H9 (cell line): ENCODE results near the gene GIMAP7. TPM values are rescaled to one million over a fixed set of nuclear protein-coding genes. Genes with fewer than 3 reads are reported as not detected.

ENCODE experiments used
- DNase-seq: peaks from one replicate; pipeline ENCODE4 v3.0.0-alpha.2; 2017
- H2AFZ ChIP-seq: one replicate; pipeline ENCODE4 v1.6.1; 2013; ENCODE audit warnings: mild to moderate bottlenecking, low read length, control low read depth, moderate library complexity
- H2AK5ac ChIP-seq: 2 replicates; pipeline ENCODE4 v1.6.1; 2013; ENCODE audit warnings: low read length, control low read depth, mixed read lengths; ENCODE audit not compliant: insufficient read length
- H2BK120ac ChIP-seq: one replicate; pipeline ENCODE4 v1.6.1; 2013; ENCODE audit warnings: low read depth, mild to moderate bottlenecking, low read length, control low read depth, inconsistent platforms; ENCODE audit not compliant: poor library complexity, severe bottlenecking
- H2BK12ac ChIP-seq: 2 replicates; pipeline ENCODE4 v1.6.1; 2013; ENCODE audit warnings: low read length, control low read depth, mixed read lengths, low read depth; ENCODE audit not compliant: insufficient read length
- H2BK15ac ChIP-seq: 2 replicates; pipeline ENCODE4 v1.6.1; 2013; ENCODE audit warnings: low read depth, low read length, control low read depth
- H2BK20ac ChIP-seq: one replicate; pipeline ENCODE4 v1.6.1; 2013; ENCODE audit warnings: low read depth, mild to moderate bottlenecking, low read length, control low read depth, inconsistent platforms; ENCODE audit not compliant: poor library complexity, severe bottlenecking
- H2BK5ac ChIP-seq: 2 replicates; pipeline ENCODE4 v1.6.1; 2013; ENCODE audit warnings: low read length, control low read depth, mixed read lengths; ENCODE audit not compliant: insufficient read length
- H3K14ac ChIP-seq: 2 replicates; pipeline ENCODE4 v1.6.1; 2013; ENCODE audit warnings: low read length, control low read depth; ENCODE audit not compliant: insufficient read depth
- H3K18ac ChIP-seq: 2 replicates; pipeline ENCODE4 v1.6.1; 2013; ENCODE audit warnings: low read depth, mild to moderate bottlenecking, mixed read lengths, low read length, control low read depth; ENCODE audit not compliant: insufficient read length
- H3K23ac ChIP-seq: 2 replicates; pipeline ENCODE4 v1.6.1; 2013; ENCODE audit warnings: low read length, control low read depth, mixed read lengths, low read depth; ENCODE audit not compliant: insufficient read length
- H3K23me2 ChIP-seq: 2 replicates; pipeline ENCODE4 v1.6.1; 2013; ENCODE audit warnings: low read depth, mild to moderate bottlenecking, mixed read lengths, low read length, control low read depth; ENCODE audit not compliant: insufficient read length, poor library complexity, severe bottlenecking
- H3K27ac ChIP-seq: 2 replicates; pipeline ENCODE4 v1.5.1; 2013; ENCODE audit warnings: low read length, control low read depth, mixed read lengths, low read depth; ENCODE audit not compliant: insufficient read length
- H3K27me3 ChIP-seq: 2 replicates; pipeline ENCODE4 v1.6.1; 2013; ENCODE audit warnings: low read length, control low read depth, inconsistent platforms; ENCODE audit not compliant: insufficient read depth
- H3K4ac ChIP-seq: 2 replicates; pipeline ENCODE4 v1.6.1; 2013; ENCODE audit warnings: low read depth, mild to moderate bottlenecking, control low read depth, inconsistent platforms, low read length, moderate library complexity
- H3K4me1 ChIP-seq: 2 replicates; pipeline ENCODE4 v1.6.1; 2013; ENCODE audit warnings: low read length, control low read depth, inconsistent platforms; ENCODE audit not compliant: insufficient read depth
- H3K4me2 ChIP-seq: 2 replicates; pipeline ENCODE4 v1.6.1; 2013; ENCODE audit warnings: low read length, control low read depth, mixed read lengths; ENCODE audit not compliant: insufficient read length, insufficient read depth
- H3K56ac ChIP-seq: 2 replicates; pipeline ENCODE4 v1.6.1; 2013; ENCODE audit warnings: low read depth, mild to moderate bottlenecking, mixed read lengths, low read length, control low read depth; ENCODE audit not compliant: insufficient read length
- H3K79me1 ChIP-seq: 2 replicates; pipeline ENCODE4 v1.6.1; 2013; ENCODE audit warnings: low read depth, mild to moderate bottlenecking, moderate library complexity, low read length, control low read depth, inconsistent platforms; ENCODE audit not compliant: insufficient read depth, poor library complexity, severe bottlenecking
- H3K79me2 ChIP-seq: 2 replicates; pipeline ENCODE4 v1.6.1; 2013; ENCODE audit warnings: low read length, control low read depth, inconsistent platforms; ENCODE audit not compliant: insufficient read depth
- H3K9ac ChIP-seq: 2 replicates; pipeline ENCODE4 v1.6.1; 2013; ENCODE audit warnings: low read length, control low read depth, mixed read lengths; ENCODE audit not compliant: insufficient read length; ENCODE audit errors: extremely low read depth
- H3K9me3 ChIP-seq: one replicate; pipeline ENCODE4 v1.6.1; 2013; ENCODE audit warnings: low read depth, low read length, inconsistent platforms; ENCODE audit not compliant: control insufficient read depth
- H3T11ph ChIP-seq: one replicate; pipeline ENCODE4 v1.6.1; 2013; ENCODE audit warnings: mild to moderate bottlenecking, low read length, control low read depth, inconsistent platforms
- H4K20me1 ChIP-seq: one replicate; pipeline ENCODE4 v1.6.1; 2013; ENCODE audit not compliant: control insufficient read depth, insufficient read length, insufficient read depth
- H4K5ac ChIP-seq: 2 replicates; pipeline ENCODE4 v1.6.1; 2013; ENCODE audit warnings: low read depth, mild to moderate bottlenecking, mixed read lengths, low read length, control low read depth; ENCODE audit not compliant: insufficient read length
- H4K8ac ChIP-seq: replicated peaks from 2 replicates; pipeline ENCODE4 v1.6.1; 2013; ENCODE audit warnings: low read length, control low read depth, mixed read lengths, low read depth; ENCODE audit not compliant: insufficient read length
- H4K91ac ChIP-seq: 2 replicates; pipeline ENCODE4 v1.6.1; 2013; ENCODE audit warnings: low read depth, mild to moderate bottlenecking, moderate library complexity, mixed read lengths, low read length, control low read depth; ENCODE audit not compliant: insufficient read length
- H3K27ac Mint-ChIP-seq, 3 experiments: 2 replicates in 2 of 3; 3 replicates in 1 of 3; pipeline ENCODE4 v1.8.0; 2020 to 2021; ENCODE audit warnings: mixed read lengths in 3 of 3, mild to moderate bottlenecking in 1 of 3, moderate library complexity in 1 of 3
- H3K27me3 Mint-ChIP-seq: 2 replicates; pipeline ENCODE4 v1.8.0; 2021; ENCODE audit warnings: low read depth, mild to moderate bottlenecking, moderate library complexity, mixed read lengths
- H3K36me3 Mint-ChIP-seq, 3 experiments: 2 replicates in 2 of 3; 3 replicates in 1 of 3; pipeline ENCODE4 v1.8.0; 2020 to 2021; ENCODE audit warnings: low read depth in 3 of 3, mixed read lengths in 3 of 3; ENCODE audit not compliant: insufficient read depth in 1 of 3
- H3K4me1 Mint-ChIP-seq, 2 experiments: 2 replicates each; pipeline ENCODE4 v1.8.0; 2020; ENCODE audit warnings: mixed read lengths in 2 of 2
- H3K4me3 Mint-ChIP-seq, 2 experiments: 2 replicates in 1 of 2; 3 replicates in 1 of 2; pipeline ENCODE4 v1.8.0; 2020 to 2021; ENCODE audit warnings: mild to moderate bottlenecking in 2 of 2, mixed read lengths in 2 of 2, moderate library complexity in 1 of 2
- H3K9me3 Mint-ChIP-seq, 2 experiments: 2 replicates in 1 of 2; 3 replicates in 1 of 2; pipeline ENCODE4 v1.8.0; 2020; ENCODE audit warnings: mild to moderate bottlenecking in 2 of 2, mixed read lengths in 2 of 2, moderate library complexity in 1 of 2
- WGBS: extraction: QIAGEN DNeasy Blood & Tissue Kit; methylation state at CpG from one replicate; pipeline ENCODE4 v1.1.7; 2013; ENCODE audit warnings: missing lambda C conversion rate, low lambda C conversion rate, mixed read lengths; ENCODE audit not compliant: insufficient read length; ENCODE audit errors: extremely low coverage; 5-methylcytosine and 5-hydroxymethylcytosine counted together
- total RNA-seq: library from RNA; stranded (reverse); gene quantifications from 2 replicates; pipeline ENCODE4 v1.2.1, GENCODE V29; 2021
- TF ChIP-seq, protein P1 (sequence below): fragments of 200-600 bp; sonication (generic); conservative IDR thresholded peaks from 3 replicates; pipeline ENCODE4 v1.8.0; 2021; ENCODE audit warnings: antibody characterized with exemption, mild to moderate bottlenecking

The GIMAP7 gene
- total RNA-seq, 1 experiment from 2014 or later, result not detected

DNA sequence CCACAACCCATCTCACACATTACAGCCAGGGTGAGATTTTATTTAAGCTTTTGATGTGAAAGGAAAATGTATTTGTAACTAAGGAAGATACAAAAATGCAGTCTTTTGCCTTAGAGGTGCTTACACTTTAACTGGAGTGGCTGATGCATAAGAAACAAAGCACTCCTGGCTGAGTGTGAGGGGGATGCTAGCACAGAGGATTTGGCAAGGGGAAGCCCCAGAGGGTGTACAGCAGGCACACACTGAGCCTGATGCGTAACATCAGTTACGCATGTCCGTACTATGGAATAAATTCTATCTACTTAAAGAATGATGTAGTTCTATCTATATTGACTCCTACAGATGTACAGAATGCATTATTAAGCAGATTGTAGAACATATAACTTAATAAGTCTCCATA is 46.4 kb upstream of the GIMAP7 start:
- Histone ChIP-seq H2BK120ac (no peak overlapping the region), H4K5ac (no peak overlapping the region), H2BK20ac (no peak overlapping the region), H3K56ac (no peak overlapping the region), H3K9ac (no peak overlapping the region), H2BK12ac (no peak overlapping the region), H3K4me1 (no peaks in the 10 kb centered on the region), H4K8ac (no peak overlapping the region), H3K79me2 (no peaks in the 10 kb centered on the region), H3K27me3 (no peaks in the 10 kb centered on the region), H3K9me3 (no peaks in the 10 kb centered on the region), H3K79me1 (no peaks in the 10 kb centered on the region), H3K27ac (no peak overlapping the region), H3K23me2 (no peaks in the 10 kb centered on the region), H3T11ph (no peak overlapping the region), H2AFZ (no peak overlapping the region), H3K18ac (no peak overlapping the region), H3K4me2 (no peak overlapping the region), H3K4ac (no peak overlapping the region), H4K91ac (no peak overlapping the region), H3K14ac (no peak overlapping the region), H3K23ac (no peak overlapping the region), H2BK15ac (no peak overlapping the region), H2BK5ac (no peak overlapping the region), H2AK5ac (no peak overlapping the region), H4K20me1 (no peaks in the 10 kb centered on the region)
- H3K27ac Mint-ChIP-seq, result no peak overlapping the region
- no peak overlapping the region for H3K4me3 Mint-ChIP-seq
- H3K27me3 Mint-ChIP-seq, result peaks cover 77% of the 10 kb centered on the region
- TF ChIP-seq, protein P1, sequence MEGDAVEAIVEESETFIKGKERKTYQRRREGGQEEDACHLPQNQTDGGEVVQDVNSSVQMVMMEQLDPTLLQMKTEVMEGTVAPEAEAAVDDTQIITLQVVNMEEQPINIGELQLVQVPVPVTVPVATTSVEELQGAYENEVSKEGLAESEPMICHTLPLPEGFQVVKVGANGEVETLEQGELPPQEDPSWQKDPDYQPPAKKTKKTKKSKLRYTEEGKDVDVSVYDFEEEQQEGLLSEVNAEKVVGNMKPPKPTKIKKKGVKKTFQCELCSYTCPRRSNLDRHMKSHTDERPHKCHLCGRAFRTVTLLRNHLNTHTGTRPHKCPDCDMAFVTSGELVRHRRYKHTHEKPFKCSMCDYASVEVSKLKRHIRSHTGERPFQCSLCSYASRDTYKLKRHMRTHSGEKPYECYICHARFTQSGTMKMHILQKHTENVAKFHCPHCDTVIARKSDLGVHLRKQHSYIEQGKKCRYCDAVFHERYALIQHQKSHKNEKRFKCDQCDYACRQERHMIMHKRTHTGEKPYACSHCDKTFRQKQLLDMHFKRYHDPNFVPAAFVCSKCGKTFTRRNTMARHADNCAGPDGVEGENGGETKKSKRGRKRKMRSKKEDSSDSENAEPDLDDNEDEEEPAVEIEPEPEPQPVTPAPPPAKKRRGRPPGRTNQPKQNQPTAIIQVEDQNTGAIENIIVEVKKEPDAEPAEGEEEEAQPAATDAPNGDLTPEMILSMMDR, result no peak
- no CpG with 5 or more reads among the region's 3 CpGs for WGBS
- H3K4me1 Mint-ChIP-seq, result no peaks in the 10 kb centered on the region; a peak in 1 of 4 replicates
- peaks cover 1% of the 10 kb centered on the region in 2 experiments; a peak in 3 of 5 replicates for H3K9me3 Mint-ChIP-seq
- DNase-seq, result no peak
- H3K36me3 Mint-ChIP-seq, result no peaks in the 10 kb centered on the region
